KOPT-K1 (cell line): Measurements from ENCODE around the gene IL36A.

ENCODE experiments used
- H3K27ac ChIP-seq: fragments of 200-600 bp; sonication (generic); 2 replicates; pipeline ENCODE4 v1.5.1; 2016; ENCODE audit warnings: antibody characterized with exemption, mild to moderate bottlenecking, low read depth, low read length; ENCODE audit not compliant: poor library complexity, severe bottlenecking
- H3K36me3 ChIP-seq: fragments of 200-600 bp; sonication (generic); 2 replicates; pipeline ENCODE4 v1.5.1; 2017; ENCODE audit warnings: antibody characterized with exemption, mild to moderate bottlenecking, low read length, moderate library complexity; ENCODE audit not compliant: insufficient read depth
- H3K9me3 ChIP-seq: fragments of 200-600 bp; sonication (generic); 2 replicates; pipeline ENCODE4 v1.5.1; 2017; ENCODE audit warnings: antibody characterized with exemption, low read length, mild to moderate bottlenecking; ENCODE audit not compliant: insufficient read depth, poor library complexity, severe bottlenecking

Gene IL36A

GRCh38 chr2:113005030-113005509 lies at the start of gene IL36A:
Gene IL36A (plus strand): TSS chr2:113005459. CDS start chr2:113005872, 413 bp downstream.
- Histone ChIP-seq H3K27ac (no peak within 1 kb of the TSS), H3K36me3 (no peaks in the 10 kb centered on the region)

GRCh38 chr2:112957511-112957910 lies 47.7 kb upstream of the IL36A start:
- no peak overlapping the region for H3K27ac ChIP-seq
- H3K9me3 ChIP-seq: peaks cover under 1% of the 10 kb centered on the region
- H3K36me3 ChIP-seq: no peaks in the 10 kb centered on the region

More at GRCh38 chr2:113005030-113005509, at the start of gene IL36A:
- H3K9me3 ChIP-seq: peaks cover 15% of the 10 kb centered on the region

GRCh38 chr2:112958428-112959108 lies 46.7 kb upstream of the IL36A start:
- Histone ChIP-seq H3K9me3 (no peaks in the 10 kb centered on the region), H3K36me3 (no peaks in the 10 kb centered on the region), H3K27ac (no peak overlapping the region)

GRCh38 chr2:112959109-112959812 lies 46.0 kb upstream of the IL36A start:
- Histone ChIP-seq H3K9me3 (no peaks in the 10 kb centered on the region), H3K27ac (no peak overlapping the region), H3K36me3 (no peaks in the 10 kb centered on the region)

GRCh38 chr2:112960230-112960825 lies 44.9 kb upstream of the IL36A start:
- H3K27ac ChIP-seq: no peak overlapping the region
- no peaks in the 10 kb centered on the region for H3K9me3 ChIP-seq
- H3K36me3 ChIP-seq: no peaks in the 10 kb centered on the region

GRCh38 chr2:112962308-112963175 lies 42.7 kb upstream of the IL36A start:
- Histone ChIP-seq H3K27ac (no peak overlapping the region), H3K36me3 (no peaks in the 10 kb centered on the region), H3K9me3 (no peaks in the 10 kb centered on the region)

GRCh38 chr2:112967023-112967422 lies 38.2 kb upstream of the IL36A start:
- H3K36me3 ChIP-seq: no peaks in the 10 kb centered on the region
- H3K9me3 ChIP-seq: no peaks in the 10 kb centered on the region
- H3K27ac ChIP-seq: no peak overlapping the region

- Histone ChIP-seq H3K9me3 (no peaks in the 10 kb centered on the region), H3K27ac (no peak overlapping the region), H3K36me3 (no peaks in the 10 kb centered on the region)
These were observed 32.7 kb upstream of the IL36A start for GRCh38 chr2:112972423-112973086.

- no peak overlapping the region for H3K27ac ChIP-seq
- no peaks in the 10 kb centered on the region for H3K36me3 ChIP-seq
- H3K9me3 ChIP-seq: no peaks in the 10 kb centered on the region
These were observed 32.1 kb upstream of the IL36A start for GRCh38 chr2:112973156-112973555.

GRCh38 chr2:112977559-112978056 lies 27.7 kb upstream of the IL36A start, which contains the start of gene IL36G:
Gene IL36G (plus strand): TSS chr2:112978006. CDS start chr2:112978639, 633 bp downstream.
- H3K27ac ChIP-seq: no peak within 1 kb of the TSS
- H3K36me3 ChIP-seq: no peaks in the 10 kb centered on the region
- no peaks in the 10 kb centered on the region for H3K9me3 ChIP-seq

- H3K27ac ChIP-seq: no peak overlapping the region
- no peaks in the 10 kb centered on the region for H3K9me3 ChIP-seq
- H3K36me3 ChIP-seq: no peaks in the 10 kb centered on the region
These were observed 25.5 kb upstream of the IL36A start for GRCh38 chr2:112979731-112980130.

GRCh38 chr2:112980537-112980936 lies 24.7 kb upstream of the IL36A start:
- H3K36me3 ChIP-seq: no peaks in the 10 kb centered on the region

GRCh38 chr2:112985090-112985489 lies 20.2 kb upstream of the IL36A start:
- H3K27ac ChIP-seq: no peak overlapping the region
- no peaks in the 10 kb centered on the region for H3K36me3 ChIP-seq
- H3K9me3 ChIP-seq: peaks cover 21% of the 10 kb centered on the region

More at GRCh38 chr2:112980537-112980936, 24.7 kb upstream of the IL36A start:
- H3K27ac ChIP-seq: no peak overlapping the region
- no peaks in the 10 kb centered on the region for H3K9me3 ChIP-seq

GRCh38 chr2:112989611-112990010 lies 15.6 kb upstream of the IL36A start:
- H3K9me3 ChIP-seq: peaks cover 28% of the 10 kb centered on the region
- no peaks in the 10 kb centered on the region for H3K36me3 ChIP-seq
- no peak overlapping the region for H3K27ac ChIP-seq
